ENCODE measurements around the gene TNS3. TPM values are rescaled to one million over a fixed set of nuclear protein-coding genes. Genes with fewer than 3 reads are reported as not detected.

The TNS3 gene
- total RNA-seq, 1 donor from 2014 or later, result 40.8 TPM

- DNase-seq (ENCODE audit: low read depth), result no peak
- no peak overlapping the region for H3K4me3 ChIP-seq (ENCODE audit: low read depth, low read length)
- TF ChIP-seq CTCF (conservative IDR thresholded peaks at IDR 0.05; ENCODE audit: low read depth, low read length), result peak; percentile 9
Observed at GRCh38 chr7:47416492-47417480, 165.1 kb downstream of the TNS3 start.

GRCh38 chr7:47415318-47416212 lies 166.3 kb downstream of the TNS3 start:
- no peak overlapping the region for H3K4me3 ChIP-seq (ENCODE audit: low read depth, low read length)

GRCh38 chr7:47414342-47415317 lies 167.3 kb downstream of the TNS3 start:
- H3K4me3 ChIP-seq (ENCODE audit: low read depth, low read length), result no peak overlapping the region
- DNase-seq (ENCODE audit: low read depth), result no peak
- TF ChIP-seq CTCF (conservative IDR thresholded peaks at IDR 0.05; ENCODE audit: low read depth, low read length), result no peak

More at GRCh38 chr7:47415318-47416212, 166.3 kb downstream of the TNS3 start:
- TF ChIP-seq CTCF (conservative IDR thresholded peaks at IDR 0.05; ENCODE audit: low read depth, low read length), result no peak
- DNase-seq (ENCODE audit: low read depth), result no peak

- DNase-seq (ENCODE audit: low read depth), result no peak
- H3K4me3 ChIP-seq (ENCODE audit: low read depth, low read length), result no peak overlapping the region
- TF ChIP-seq CTCF (conservative IDR thresholded peaks at IDR 0.05; ENCODE audit: low read depth, low read length), result no peak
Observed at GRCh38 chr7:47413526-47414341, 168.2 kb downstream of the TNS3 start.

- no peak for TF ChIP-seq CTCF (conservative IDR thresholded peaks at IDR 0.05; ENCODE audit: low read depth, low read length)
- no peak for DNase-seq (ENCODE audit: low read depth)
Observed at GRCh38 chr7:47411901-47412300, 170.0 kb downstream of the TNS3 start.

More at GRCh38 chr7:47411901-47412300, 170.0 kb downstream of the TNS3 start:
- H3K4me3 ChIP-seq (ENCODE audit: low read depth, low read length), result no peak overlapping the region
